GM12892 (cell line): Measurements from ENCODE around the gene GREB1.

Source experiments
- POLR2A ChIP-seq: IDR thresholded peaks from 2 replicates; pipeline ENCODE4 v1.6.1; 2011; ENCODE audit warnings: low read depth, low read length, control low read depth
- POLR2AphosphoS5 ChIP-seq: IDR thresholded peaks from 2 replicates; pipeline ENCODE4 v1.6.1; 2011; ENCODE audit warnings: low read depth, low read length, control low read depth

DNA sequence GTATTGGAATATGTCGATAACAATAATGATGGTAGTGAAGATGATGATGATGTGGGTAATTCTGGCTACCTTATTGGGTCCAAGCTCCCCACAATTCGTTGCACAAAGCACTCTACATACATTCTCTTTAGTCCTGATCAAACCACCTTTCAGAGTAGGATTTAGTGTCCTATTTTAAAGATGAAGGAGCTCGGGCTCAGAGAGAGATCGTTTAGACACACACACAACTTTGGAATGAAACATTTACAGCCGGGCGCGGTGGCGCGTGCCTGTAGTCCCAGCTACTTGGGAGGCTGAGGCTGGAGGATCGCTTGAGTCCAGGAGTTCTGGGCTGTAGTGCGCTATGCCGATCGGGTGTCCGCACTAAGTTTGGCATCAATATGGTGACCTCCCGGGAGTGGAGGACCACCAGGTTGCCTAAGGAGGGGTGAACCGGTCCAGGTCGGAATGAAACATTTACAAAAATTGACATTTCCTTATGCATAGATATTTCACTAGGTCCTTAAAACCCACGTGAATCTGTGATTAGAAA, 50.7 kb downstream of the GREB1 start:
- TF ChIP-seq POLR2AphosphoS5 = no peak
- TF ChIP-seq POLR2A = no peak
